H1 (cell line): Measurements from ENCODE around the gene IL10. TPM values are rescaled to one million over a fixed set of nuclear protein-coding genes. Genes with fewer than 3 reads are reported as not detected.

Source experiments
- CTCF ChIA-PET: fragments of 300-600 bp; sonication (Branson Sonifier 250); formaldehyde crosslinking; loops from one replicate; lab custom pipeline; 2021; ENCODE audit not compliant: partially characterized antibody; lab: Charles Lee
- POLR2A ChIA-PET: fragments of 300-600 bp; sonication (Branson Sonifier 250); formaldehyde crosslinking; loops from one replicate; lab custom pipeline; 2021; ENCODE audit warnings: inconsistent platforms; ENCODE audit not compliant: partially characterized antibody; lab: Charles Lee
- DNase-seq, 2 experiments: peaks; one replicate each; pipeline versions ENCODE4 v3.0.0 to v3.0.0-alpha.2; 2010 to 2022; ENCODE audit warnings: low spot score in 2 of 2, low read depth in 1 of 2, mixed read lengths in 1 of 2
- FAIRE-seq: peaks from 2 replicates; lab custom pipeline; 2011; peaks lifted over from hg19 to GRCh38; lab: Jason Lieb, UNC
- H2AFZ ChIP-seq: 2 replicates; pipeline ENCODE4 v1.8.1; 2012; ENCODE audit warnings: low read length, inconsistent platforms
- H2AK5ac ChIP-seq: 2 replicates; pipeline ENCODE4 v1.6.1; 2013; ENCODE audit warnings: low read depth, low read length
- H2BK120ac ChIP-seq: replicated peaks from 2 replicates; pipeline ENCODE3; 2013; ENCODE audit warnings: low read depth, low read length, inconsistent platforms
- H2BK12ac ChIP-seq: 2 replicates; pipeline ENCODE4 v1.6.1; 2013; ENCODE audit warnings: low read depth, low read length
- H2BK15ac ChIP-seq: 2 replicates; pipeline ENCODE4 v1.6.1; 2013; ENCODE audit warnings: low read length
- H2BK20ac ChIP-seq: 2 replicates; pipeline ENCODE4 v1.6.1; 2013; ENCODE audit warnings: low read length
- H2BK5ac ChIP-seq: 2 replicates; pipeline ENCODE4 v1.6.1; 2013; ENCODE audit warnings: low read depth, low read length
- H3K14ac ChIP-seq: 2 replicates; pipeline ENCODE4 v1.6.1; 2013; ENCODE audit warnings: inconsistent platforms; ENCODE audit not compliant: insufficient read length
- H3K18ac ChIP-seq: 2 replicates; pipeline ENCODE4 v1.6.1; 2013; ENCODE audit warnings: low read length; ENCODE audit errors: extremely low read depth
- H3K23ac ChIP-seq: 2 replicates; pipeline ENCODE4 v1.6.1; 2013; ENCODE audit warnings: inconsistent platforms; ENCODE audit not compliant: insufficient read length
- H3K23me2 ChIP-seq: 2 replicates; pipeline ENCODE4 v1.6.1; 2013; ENCODE audit warnings: low read depth, low read length
- H3K27ac ChIP-seq: 2 replicates; pipeline ENCODE4 v1.6.1; 2011; ENCODE audit warnings: low read depth, low read length, inconsistent platforms
- H3K27me3 ChIP-seq, 4 experiments: replicated peaks in 1 of 4; 1 replicate in 1 of 4; 2 replicates in 3 of 4; pipeline versions ENCODE4 v1.6.1 to v1.8.1; 2011 to 2013; ENCODE audit warnings: low read length in 3 of 4, mild to moderate bottlenecking in 3 of 4, inconsistent platforms in 2 of 4, mixed read lengths in 2 of 4, moderate library complexity in 1 of 4; ENCODE audit not compliant: control insufficient read depth in 3 of 4, insufficient read depth in 3 of 4; ENCODE audit errors: extremely low read depth in 1 of 4
- H3K36me3 ChIP-seq, 4 experiments: 2 replicates each; pipeline versions ENCODE4 v1.6.1 to v1.8.1; 2011 to 2013; ENCODE audit warnings: mild to moderate bottlenecking in 4 of 4, low read length in 3 of 4, moderate library complexity in 2 of 4, control low read depth in 1 of 4, inconsistent platforms in 1 of 4; ENCODE audit not compliant: insufficient read depth in 4 of 4, control insufficient read depth in 2 of 4
- H3K4ac ChIP-seq: replicated peaks from 2 replicates; pipeline ENCODE3; 2013; ENCODE audit warnings: low read length, low read depth, mixed read lengths, inconsistent platforms; ENCODE audit not compliant: insufficient read length
- H3K4me1 ChIP-seq, 4 experiments: replicated peaks in 1 of 4; 1 replicate in 1 of 4; 2 replicates in 3 of 4; pipeline versions ENCODE4 v1.6.1 to v1.8.1; 2011 to 2013; ENCODE audit warnings: low read length in 3 of 4, inconsistent platforms in 2 of 4, mixed read lengths in 1 of 4; ENCODE audit not compliant: insufficient read depth in 4 of 4, control insufficient read depth in 3 of 4
- H3K4me2 ChIP-seq, 2 experiments: 2 replicates each; pipeline versions ENCODE4 v1.6.1 to v1.8.1; 2011 to 2013; ENCODE audit warnings: low read depth in 2 of 2, low read length in 2 of 2, control low read depth in 1 of 2, inconsistent platforms in 1 of 2, mild to moderate bottlenecking in 1 of 2; ENCODE audit not compliant: insufficient read depth in 1 of 2
- H3K4me3 ChIP-seq, 4 experiments: fragments of 200-600, 300-600 bp in 1 of 4; sonication (generic), shearing (Covaris generic), sonication (Bioruptor Twin) in 1 of 4; 2 replicates each; pipeline versions ENCODE4 v1.5.1 to v1.8.1; 2011 to 2016; ENCODE audit warnings: low read length in 4 of 4, low read depth in 3 of 4, control low read depth in 2 of 4, inconsistent platforms in 2 of 4, mild to moderate bottlenecking in 2 of 4, mixed read lengths in 1 of 4, moderate library complexity in 1 of 4; ENCODE audit not compliant: insufficient read depth in 2 of 4; ENCODE audit errors: extremely low read depth in 1 of 4
- H3K56ac ChIP-seq: replicated peaks from 2 replicates; pipeline ENCODE3; 2013; ENCODE audit warnings: low read depth, mild to moderate bottlenecking, mixed read lengths, low read length, inconsistent platforms; ENCODE audit not compliant: insufficient read length
- H3K79me1 ChIP-seq: 2 replicates; pipeline ENCODE4 v1.6.1; 2013; ENCODE audit warnings: low read depth, low read length, control low read depth
- H3K79me2 ChIP-seq, 2 experiments: 2 replicates each; pipeline versions ENCODE4 v1.6.1 to v1.8.1; 2012 to 2013; ENCODE audit warnings: low read length in 2 of 2, mild to moderate bottlenecking in 2 of 2, inconsistent platforms in 1 of 2; ENCODE audit not compliant: insufficient read depth in 2 of 2, control insufficient read depth in 1 of 2
- H3K9ac ChIP-seq, 4 experiments: replicated peaks in 1 of 4; 1 replicate in 1 of 4; 2 replicates in 3 of 4; pipeline versions ENCODE4 v1.6.1 to v1.8.1; 2011 to 2013; ENCODE audit warnings: low read depth in 3 of 4, low read length in 3 of 4, control low read depth in 2 of 4, mild to moderate bottlenecking in 2 of 4, moderate library complexity in 2 of 4, inconsistent platforms in 1 of 4; ENCODE audit errors: extremely low read depth in 1 of 4
- H3K9me3 ChIP-seq, 2 experiments: 2 replicates each; pipeline versions ENCODE4 v1.6.1 to v1.8.1; 2012 to 2013; ENCODE audit warnings: mild to moderate bottlenecking in 2 of 2, moderate library complexity in 2 of 2, control low read depth in 1 of 2, inconsistent platforms in 1 of 2, low read depth in 1 of 2, low read length in 1 of 2, mixed read lengths in 1 of 2; ENCODE audit not compliant: insufficient read depth in 2 of 2
- H4K20me1 ChIP-seq, 2 experiments: replicated peaks in 1 of 2; 2 replicates each; pipeline versions ENCODE3 to v1.8.1; 2011 to 2013; ENCODE audit warnings: inconsistent platforms in 2 of 2, low read length in 2 of 2, mild to moderate bottlenecking in 1 of 2; ENCODE audit not compliant: insufficient read depth in 2 of 2, control insufficient read depth in 1 of 2
- H4K5ac ChIP-seq: 2 replicates; pipeline ENCODE4 v1.6.1; 2013; ENCODE audit warnings: low read length, low read depth, mixed read lengths, inconsistent platforms; ENCODE audit not compliant: insufficient read length
- H4K8ac ChIP-seq: 2 replicates; pipeline ENCODE4 v1.8.0; 2013; ENCODE audit warnings: mild to moderate bottlenecking, moderate library complexity, low read length, inconsistent platforms; ENCODE audit not compliant: insufficient read depth; ENCODE audit errors: extremely low read depth
- H4K91ac ChIP-seq: replicated peaks from 2 replicates; pipeline ENCODE3; 2013; ENCODE audit warnings: low read length, mixed read lengths, inconsistent platforms; ENCODE audit not compliant: insufficient read length
- ATF2 ChIP-seq: IDR thresholded peaks from 2 replicates; pipeline ENCODE4 v1.6.1; 2012; ENCODE audit warnings: low read length, inconsistent platforms
- CHD2 ChIP-seq: IDR thresholded peaks from 2 replicates; pipeline ENCODE4 v1.6.1; 2012; ENCODE audit warnings: low read length, improper control_type of control experiment
- CREB1 ChIP-seq: IDR thresholded peaks from 2 replicates; pipeline ENCODE4 v1.6.1; 2012; ENCODE audit warnings: inconsistent platforms
- EZH2 ChIP-seq: fragments of 200-600 bp; sonication (generic); IDR thresholded peaks from 2 replicates; pipeline ENCODE4 v1.7.1; 2012; ENCODE audit warnings: low read depth, mild to moderate bottlenecking, moderate library complexity, low read length, inconsistent platforms; ENCODE audit not compliant: severe bottlenecking
- GABPA ChIP-seq: IDR thresholded peaks from 2 replicates; pipeline ENCODE4 v1.6.1; 2011; ENCODE audit warnings: mild to moderate bottlenecking, low read length, moderate library complexity, borderline replicate concordance; ENCODE audit not compliant: insufficient read depth
- POU5F1 ChIP-seq: IDR thresholded peaks from 2 replicates; pipeline ENCODE4 v1.6.1; 2011; ENCODE audit warnings: low read depth, mild to moderate bottlenecking, low read length, moderate library complexity
- RXRA ChIP-seq: IDR thresholded peaks from 2 replicates; pipeline ENCODE4 v1.6.1; 2011; ENCODE audit warnings: low read depth, mild to moderate bottlenecking, low read length, moderate library complexity; ENCODE audit not compliant: insufficient read depth
- SIN3A ChIP-seq, 2 experiments: IDR thresholded peaks in 1 of 2; conservative IDR thresholded peaks in 1 of 2; 2 replicates each; pipeline ENCODE4 v1.6.1; 2011 to 2012; ENCODE audit warnings: low read length in 2 of 2, improper control_type of control experiment in 1 of 2, low read depth in 1 of 2, mild to moderate bottlenecking in 1 of 2
- SUZ12 ChIP-seq: fragments of 200-600 bp; sonication (generic); IDR thresholded peaks from 2 replicates; pipeline ENCODE4 v1.6.1; 2012; ENCODE audit warnings: mild to moderate bottlenecking, inconsistent platforms, low read length, moderate library complexity, mixed read lengths
- TBP ChIP-seq: IDR thresholded peaks from 2 replicates; pipeline ENCODE4 v1.6.1; 2011; ENCODE audit warnings: low read depth, low read length, improper control_type of control experiment
- YY1 ChIP-seq: IDR thresholded peaks from 2 replicates; pipeline ENCODE4 v1.6.1; 2011; ENCODE audit warnings: low read depth, mild to moderate bottlenecking, low read length
- WGBS, 2 experiments: shearing (Covaris generic) in 1 of 2; methylation state at CpG; one replicate each; pipeline versions ENCODE4 v1.1.6 to v1.1.7; 2013 to 2015; ENCODE audit warnings: low lambda C conversion rate in 2 of 2, mixed read lengths in 2 of 2, inconsistent platforms in 1 of 2, low coverage in 1 of 2, missing lambda C conversion rate in 1 of 2; ENCODE audit not compliant: insufficient replicate concordance in 2 of 2, insufficient coverage in 1 of 2, insufficient read length in 1 of 2; ENCODE audit errors: extremely low coverage in 1 of 2, missing lambda C conversion rate in 1 of 2; 5-methylcytosine and 5-hydroxymethylcytosine counted together
- polyA plus RNA-seq, 7 experiments: library from polyadenylated mRNA; depleted of rRNA in 3 of 7; stranded (reverse) in 5 of 7; unstranded in 2 of 7; fragments of >200 nt in 5 of 7; fragments of 200-250 nt in 2 of 7; gene quantifications; 1 replicate in 5 of 7; 2 replicates in 1 of 7; 4 replicates in 1 of 7; pipeline versions ENCODE4 v1.2.1 to v1.2.3, GENCODE V29; 2011 to 2013; ENCODE audit warnings: missing spikeins in 2 of 7, mixed read lengths in 2 of 7
- total RNA-seq: library from RNA; stranded (reverse); fragmentation: NEBNext Ultra II Directional; extraction: Animal tissue kit (Norgen Biotek cat#: 25700); gene quantifications from 2 replicates; pipeline ENCODE4 v1.2.1, GENCODE V29; 2021

Gene IL10
- total and polyA plus RNA-seq, 2 of the 8 experiments (the other 6 are each of a cell fraction or from before 2014, with no cell fraction given): not detected

GRCh38 chr1:206719169-206719839 lies 53.0 kb downstream of the IL10 start:
- Histone ChIP-seq H3K79me2 (peaks cover 0 to 32% of the 10 kb centered on the region in 2 experiments; a peak in 2 of 4 replicates), H2AFZ (no peak overlapping the region), H3K27ac (no peak overlapping the region), H3K36me3 (no peaks in the 10 kb centered on the region), H2BK5ac (no peak overlapping the region), H2BK20ac (no peak overlapping the region), H3K4me3 (no peak overlapping the region), H3K18ac (no peak overlapping the region), H2BK12ac (no peak overlapping the region), H2BK120ac (no peak overlapping the region), H3K56ac (no peak overlapping the region), H3K9ac (no peak overlapping the region), H4K20me1 (peaks cover 1 to 11% of the 10 kb centered on the region in 2 experiments), H3K4me2 (no peak overlapping the region), H3K23me2 (no peaks in the 10 kb centered on the region), H3K27me3 (no peaks in the 10 kb centered on the region), H4K8ac (no peak overlapping the region), H3K79me1 (peaks cover 16% of the 10 kb centered on the region), H3K23ac (no peak overlapping the region), H3K14ac (no peak overlapping the region), H2AK5ac (no peak overlapping the region), H4K5ac (no peak overlapping the region), H3K4ac (no peak overlapping the region), H2BK15ac (no peak overlapping the region), H3K4me1 (peaks cover 6 to 13% (median 8%) of the 10 kb centered on the region in 4 experiments), H3K9me3 (no peaks in the 10 kb centered on the region), H4K91ac (no peak overlapping the region)
- CTCF ChIA-PET: interaction anchor here (0.6 to 2.4 kb wide), 18 partner anchors 8 to 263 kb away, joined by 3 to 12 read pairs (median 4); no protein-coding TSS in a partner anchor
- POLR2A ChIA-PET: interaction anchor here (1.3 kb wide), 1 partner anchor 16 kb away, joined by 3 read pairs; no protein-coding TSS in a partner anchor
- DNase-seq (no peak), FAIRE-seq (no peak)
- 91% methylated on average over 10 of the region's 10 CpGs; no CpG with 5 or more reads in 1 of the 2 experiments for WGBS, 2 experiments
- TF ChIP-seq ATF2 (no peak), CHD2 (no peak), SUZ12 (no peak), RXRA (no peak), EZH2 (no peak), TBP (no peak), YY1 (no peak), SIN3A (conservative IDR thresholded peaks at IDR 0.05 in 1 of 2, IDR thresholded peaks at IDR 0.05 in 1 of 2; ENCODE audit: low read depth in 1 of 2, low read length in 2 of 2) (no peak), POU5F1 (no peak), CREB1 (no peak), GABPA (no peak)
